ENCODE measurements around the gene GPR89B.
A peak's percentile ranks its signal among the peaks of the same experiment; 100 is the strongest.
"Not testable (repeated sequence)": the region's sequence is repeated elsewhere in the genome, so short reads cannot be mapped to it uniquely, and the experiment has no call there.

GPR89B gene

GRCh38 chr1:148033147-148033546 lies 104.9 kb downstream of the GPR89B start:
- FAIRE-seq = not testable (repeated sequence)

- FAIRE-seq = not testable (repeated sequence)
These were observed 109.7 kb downstream of the GPR89B start for GRCh38 chr1:148037850-148038461.

- FAIRE-seq = peak; percentile 98
These were observed 110.5 kb downstream of the GPR89B start for GRCh38 chr1:148038462-148039333.

Measured in TTC549 (cell line).